Muscle layer of colon (tissue), 2 donors: Measurements from ENCODE around the gene CENPA.
"Not testable (repeated sequence)": the region's sequence is repeated elsewhere in the genome, so short reads cannot be mapped to it uniquely, and the experiment has no call there.

Experiments
- H3K27ac ChIP-seq: one replicate; pipeline ENCODE4 v1.7.0; 2013; ENCODE audit warnings: low read depth, mild to moderate bottlenecking, low read length, moderate library complexity
- H3K27me3 ChIP-seq, 2 donors: one replicate each; pipeline ENCODE4 v1.7.0; 2013; ENCODE audit warnings: low read length in 2 of 2, mild to moderate bottlenecking in 2 of 2; ENCODE audit not compliant: insufficient read depth in 2 of 2, control insufficient read depth in 1 of 2
- H3K36me3 ChIP-seq: one replicate; pipeline ENCODE4 v1.7.0; 2013; ENCODE audit warnings: mild to moderate bottlenecking, low read length; ENCODE audit not compliant: insufficient read depth
- H3K4me1 ChIP-seq: one replicate; pipeline ENCODE4 v1.7.0; 2013; ENCODE audit warnings: mild to moderate bottlenecking, low read length; ENCODE audit not compliant: insufficient read depth
- H3K4me3 ChIP-seq, 2 donors: one replicate each; pipeline ENCODE4 v1.7.0; 2013; ENCODE audit warnings: low read length in 2 of 2, low read depth in 1 of 2, mild to moderate bottlenecking in 1 of 2, moderate library complexity in 1 of 2
- H3K9ac ChIP-seq: one replicate; pipeline ENCODE4 v1.7.0; 2013; ENCODE audit warnings: low read length
- H3K9me3 ChIP-seq: one replicate; pipeline ENCODE4 v1.7.0; 2013; ENCODE audit warnings: mild to moderate bottlenecking, low read length
- donor health status: abdominal sarcoma.
- donor health status: Adenocarcinoma of cecum.

Gene CENPA

DNA sequence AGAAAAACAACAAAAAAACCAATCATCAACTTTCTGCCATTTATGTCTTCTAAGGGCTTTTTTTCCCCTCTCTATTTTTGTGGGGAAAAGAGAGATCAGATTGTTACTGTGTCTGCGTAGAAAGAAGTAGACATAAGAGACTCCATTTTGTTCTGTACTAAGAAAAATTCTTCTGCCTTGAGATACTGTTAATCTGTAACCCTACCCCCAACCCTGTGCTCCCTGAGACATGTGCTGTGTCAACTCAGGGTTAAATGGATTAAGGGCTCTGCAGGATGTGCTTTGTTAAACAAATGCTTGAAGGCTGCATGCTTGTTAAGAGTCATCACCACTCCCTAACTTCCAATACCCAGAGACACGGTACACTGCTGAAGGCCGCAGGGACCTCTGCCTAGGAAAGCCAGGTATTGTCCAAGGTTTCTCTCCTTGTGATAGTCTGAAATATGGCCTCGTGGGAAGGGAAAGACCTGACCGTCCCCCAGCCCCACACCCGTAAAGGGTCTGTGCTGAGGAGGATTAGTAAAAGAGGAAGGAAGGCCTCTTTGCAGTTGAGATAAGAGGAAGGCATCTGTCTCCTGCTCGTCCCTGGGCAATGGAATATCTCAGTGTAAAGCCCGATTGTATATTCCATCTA, 36.0 kb upstream of the CENPA start:
- H3K4me1 ChIP-seq, H3K9ac ChIP-seq, H3K27me3 ChIP-seq, H3K4me3 ChIP-seq, H3K9me3 ChIP-seq, H3K27ac ChIP-seq, H3K36me3 ChIP-seq: not testable (repeated sequence)

DNA sequence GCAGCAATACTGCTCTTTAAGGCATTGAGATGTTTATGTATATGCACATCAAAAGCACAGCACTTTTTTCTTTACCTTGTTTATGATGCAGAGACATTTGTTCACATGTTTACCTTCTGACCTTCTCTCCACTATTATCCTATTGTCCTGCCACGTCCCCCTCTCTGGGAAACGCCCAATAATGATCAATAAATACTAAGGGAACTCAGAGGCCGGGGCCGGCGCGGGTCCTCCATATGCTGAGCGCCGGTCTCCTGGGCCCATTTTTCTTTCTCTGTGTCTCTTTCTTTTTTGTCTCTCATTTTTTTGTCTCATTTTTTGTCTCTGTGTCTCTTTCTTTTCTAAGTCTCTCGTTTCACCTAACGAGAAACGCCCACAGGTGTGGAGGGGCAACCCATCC, 35.4 kb upstream of the CENPA start:
- not testable (repeated sequence) for H3K27ac ChIP-seq, H3K4me3 ChIP-seq, H3K4me1 ChIP-seq, H3K36me3 ChIP-seq, H3K27me3 ChIP-seq, H3K9ac ChIP-seq, H3K9me3 ChIP-seq

DNA sequence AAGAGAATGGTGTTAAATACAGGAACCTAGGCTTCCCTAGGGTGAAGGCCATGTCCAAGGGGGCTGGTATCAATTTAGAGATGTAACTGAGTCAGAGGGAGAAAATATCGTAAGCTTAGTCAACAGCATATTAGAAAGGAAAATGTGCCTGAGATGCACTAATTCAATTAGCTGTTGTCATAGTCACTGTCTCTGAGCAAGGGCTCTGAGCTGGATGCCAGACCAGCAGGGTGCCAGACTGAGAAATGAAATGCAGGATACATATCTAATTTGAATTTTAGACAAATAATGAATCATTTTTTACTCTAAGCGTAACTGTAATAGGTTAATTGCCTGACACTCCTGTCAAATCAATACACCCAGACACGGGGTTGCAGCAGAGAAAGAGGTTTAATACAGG, 33.2 kb upstream of the CENPA start:
- Histone ChIP-seq H3K36me3 (no peaks in the 10 kb centered on the region), H3K9ac (no peak overlapping the region), H3K27me3 (no peaks in the 10 kb centered on the region), H3K4me3 (no peak overlapping the region), H3K4me1 (no peaks in the 10 kb centered on the region), H3K9me3 (no peaks in the 10 kb centered on the region), H3K27ac (no peak overlapping the region)

DNA sequence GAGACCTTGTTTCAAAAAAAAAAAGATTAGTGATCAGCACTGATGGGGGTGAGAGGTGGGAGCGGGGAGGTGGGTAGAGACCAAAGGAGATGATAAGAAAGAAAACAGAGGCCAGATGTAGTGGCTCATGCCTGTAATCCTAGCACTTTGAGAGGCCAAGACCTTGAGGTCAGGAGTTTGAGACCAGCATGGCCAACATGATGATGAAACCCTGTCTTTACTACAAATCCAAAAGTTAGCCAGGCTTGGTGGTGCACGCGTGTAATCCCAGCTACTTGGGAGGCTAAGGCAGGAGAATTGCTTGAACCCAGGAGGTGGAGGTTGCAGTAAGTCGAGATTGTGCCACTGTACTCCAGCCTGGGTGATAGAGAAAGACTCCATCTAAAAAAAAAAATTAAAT, 31.3 kb upstream of the CENPA start:
- Histone ChIP-seq H3K4me3 (no peak overlapping the region), H3K27ac (no peak overlapping the region), H3K9ac (no peak overlapping the region), H3K4me1 (no peaks in the 10 kb centered on the region), H3K27me3 (no peaks in the 10 kb centered on the region), H3K9me3 (no peaks in the 10 kb centered on the region), H3K36me3 (no peaks in the 10 kb centered on the region)

DNA sequence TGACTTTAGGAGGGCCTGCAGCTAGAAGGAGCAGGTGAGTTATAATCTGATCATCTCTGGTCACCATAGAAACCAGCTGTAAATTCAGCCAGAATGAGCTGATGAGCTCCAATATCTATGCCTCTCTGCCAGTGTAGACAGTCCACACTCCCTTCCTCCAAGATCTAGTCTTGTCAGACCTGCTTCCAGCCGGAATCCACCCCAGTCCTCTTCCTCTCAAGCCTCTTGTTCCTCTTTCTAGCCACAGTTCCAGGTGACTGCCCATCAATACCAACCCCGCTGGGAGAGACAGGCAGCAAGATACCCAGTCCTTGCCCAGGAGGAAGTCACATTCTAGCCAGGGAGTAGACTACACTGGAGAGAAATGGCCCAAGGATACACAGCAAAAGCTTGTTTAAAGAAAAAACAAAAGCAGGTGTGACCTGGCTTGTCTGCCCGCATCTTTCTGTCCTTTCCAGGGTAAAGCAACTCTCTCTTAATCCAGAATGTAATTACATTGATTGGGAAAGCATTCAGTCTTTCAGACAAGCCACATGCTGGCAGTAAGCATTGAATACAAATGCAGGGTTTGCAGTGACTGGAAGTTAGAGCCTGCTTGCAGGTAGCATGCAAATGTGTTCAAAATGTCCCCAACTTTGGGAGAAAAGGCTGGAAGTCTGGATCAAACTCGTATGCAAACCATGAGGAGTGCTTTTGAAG, 30.7 kb upstream of the CENPA start:
- no peaks in the 10 kb centered on the region for H3K4me1 ChIP-seq
- no peak overlapping the region for H3K4me3 ChIP-seq
- H3K27ac ChIP-seq: no peak overlapping the region
- no peaks in the 10 kb centered on the region for H3K27me3 ChIP-seq
- no peak overlapping the region for H3K9ac ChIP-seq
- no peaks in the 10 kb centered on the region for H3K9me3 ChIP-seq
- no peaks in the 10 kb centered on the region for H3K36me3 ChIP-seq

DNA sequence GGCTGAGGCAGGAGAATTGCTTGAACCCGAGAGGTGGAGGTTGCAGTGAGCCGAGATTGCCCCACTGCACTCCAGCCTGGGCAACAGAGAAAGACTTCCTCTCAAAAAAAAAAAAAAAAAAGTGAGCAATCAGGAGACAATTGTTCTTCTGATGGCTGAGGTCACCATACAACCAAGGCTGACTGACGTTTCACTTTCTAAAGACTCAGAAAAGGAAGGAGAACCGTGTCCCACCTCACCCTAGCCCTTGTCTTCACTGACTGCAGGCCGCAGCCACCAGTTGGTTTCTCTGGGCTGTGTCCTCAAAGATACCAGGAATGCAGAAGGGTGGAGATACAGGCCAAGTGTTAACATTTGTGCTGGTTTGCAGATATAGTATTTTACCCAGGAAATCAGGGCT, 29.5 kb upstream of the CENPA start:
- H3K4me3 ChIP-seq: no peak overlapping the region
- H3K27ac ChIP-seq: no peak overlapping the region
- H3K4me1 ChIP-seq: no peaks in the 10 kb centered on the region
- no peaks in the 10 kb centered on the region for H3K9me3 ChIP-seq
- no peaks in the 10 kb centered on the region for H3K36me3 ChIP-seq
- H3K27me3 ChIP-seq: no peaks in the 10 kb centered on the region
- no peak overlapping the region for H3K9ac ChIP-seq

DNA sequence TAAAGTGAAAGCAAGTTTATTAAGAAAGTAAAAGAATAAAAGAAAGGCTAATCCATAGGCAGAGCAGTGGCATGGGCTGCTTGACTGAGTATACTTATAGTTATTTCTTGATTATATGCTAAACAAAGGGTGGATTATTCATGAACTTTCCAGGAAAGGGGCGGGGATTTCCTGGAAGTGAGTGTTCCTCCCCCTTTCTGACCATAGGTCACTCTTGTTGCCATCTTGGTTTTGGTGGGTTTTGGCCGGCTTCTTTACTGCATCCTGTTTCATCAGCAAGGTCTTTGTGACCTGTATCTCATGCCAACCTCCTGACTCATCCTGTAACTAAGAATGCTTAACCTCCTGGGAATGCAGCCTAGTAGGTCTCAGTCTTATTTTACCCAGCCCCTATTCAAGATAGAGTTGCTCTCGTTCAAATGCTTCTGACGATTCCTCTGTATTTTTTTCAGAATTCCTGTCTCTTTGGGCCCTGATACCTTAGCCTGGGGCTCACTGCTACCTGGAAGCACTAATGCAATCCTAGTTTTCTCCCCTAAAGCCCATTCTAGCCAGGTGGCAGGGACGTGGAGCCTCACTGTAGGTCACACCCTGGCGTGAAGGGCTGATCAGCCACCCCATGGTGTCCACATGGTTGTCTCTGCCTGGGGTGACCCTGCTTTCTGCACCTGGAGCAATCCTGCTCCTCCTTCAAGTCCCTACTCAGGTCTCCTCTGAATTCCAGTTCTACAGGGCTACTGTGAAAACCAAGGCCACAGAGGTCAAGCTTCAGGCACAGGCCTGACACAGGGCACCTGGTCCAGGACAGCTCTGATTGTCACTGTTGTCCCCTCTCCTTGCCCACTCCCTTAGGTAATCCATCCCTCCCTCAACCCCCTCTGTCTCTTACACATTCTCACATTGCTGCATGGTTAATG, 27.7 kb upstream of the CENPA start:
- H3K9ac ChIP-seq: no peak overlapping the region
- H3K27me3 ChIP-seq: no peaks in the 10 kb centered on the region
- no peaks in the 10 kb centered on the region for H3K4me1 ChIP-seq
- no peaks in the 10 kb centered on the region for H3K36me3 ChIP-seq
- no peak overlapping the region for H3K4me3 ChIP-seq
- H3K9me3 ChIP-seq: no peaks in the 10 kb centered on the region
- H3K27ac ChIP-seq: no peak overlapping the region

DNA sequence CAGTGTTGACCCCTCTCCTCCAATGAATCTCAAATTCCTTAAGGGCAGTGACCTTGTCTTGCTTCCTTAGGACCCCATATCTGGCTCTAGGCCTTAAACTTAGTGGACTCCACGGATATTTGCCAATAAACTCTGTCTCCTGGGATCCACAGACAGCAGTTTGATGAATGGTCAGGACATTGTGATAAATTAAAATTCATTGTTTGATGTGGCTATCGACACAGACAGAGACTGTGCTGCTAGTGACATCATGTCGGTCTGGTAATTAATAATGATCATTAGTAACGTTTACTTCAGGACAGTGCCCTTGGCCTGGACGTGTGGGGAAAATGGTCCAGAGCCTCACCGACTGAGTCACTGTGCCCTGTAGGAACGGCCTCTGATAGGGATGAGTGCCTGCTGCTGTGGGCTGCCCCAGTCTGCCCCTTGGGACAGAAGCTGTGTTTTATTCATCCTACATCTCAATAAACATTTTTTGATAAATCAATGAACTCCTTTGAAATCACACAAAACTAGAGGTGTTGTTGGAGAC, 27.0 kb upstream of the CENPA start:
- Histone ChIP-seq H3K27ac (no peak overlapping the region), H3K36me3 (no peaks in the 10 kb centered on the region), H3K27me3 (no peaks in the 10 kb centered on the region), H3K4me1 (no peaks in the 10 kb centered on the region), H3K9ac (no peak overlapping the region), H3K9me3 (no peaks in the 10 kb centered on the region), H3K4me3 (no peak overlapping the region)

DNA sequence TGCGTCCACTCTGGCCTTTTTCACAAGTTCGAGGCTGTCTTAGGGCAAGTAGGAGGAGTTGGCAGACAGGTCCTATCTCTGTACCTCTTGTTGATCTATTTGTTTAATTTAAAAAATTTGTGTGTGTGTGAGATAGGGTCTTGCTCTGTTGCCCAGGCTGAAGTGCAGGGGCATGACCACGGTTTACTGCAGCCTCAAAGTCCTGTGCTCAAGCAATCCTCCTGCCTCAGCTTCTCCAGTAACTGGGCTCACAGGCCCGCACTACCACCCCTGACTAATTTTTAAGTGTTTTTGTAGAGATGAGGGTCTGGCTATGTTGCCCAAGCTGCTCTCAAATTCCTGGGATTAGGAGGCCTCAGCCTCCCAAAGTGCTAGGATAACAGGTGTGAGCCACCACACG, 26.0 kb upstream of the CENPA start:
- H3K27me3 ChIP-seq: no peaks in the 10 kb centered on the region
- no peak overlapping the region for H3K4me3 ChIP-seq
- no peak overlapping the region for H3K27ac ChIP-seq
- no peaks in the 10 kb centered on the region for H3K36me3 ChIP-seq
- H3K4me1 ChIP-seq: peaks cover 2% of the 10 kb centered on the region
- H3K9ac ChIP-seq: no peak overlapping the region
- H3K9me3 ChIP-seq: no peaks in the 10 kb centered on the region

DNA sequence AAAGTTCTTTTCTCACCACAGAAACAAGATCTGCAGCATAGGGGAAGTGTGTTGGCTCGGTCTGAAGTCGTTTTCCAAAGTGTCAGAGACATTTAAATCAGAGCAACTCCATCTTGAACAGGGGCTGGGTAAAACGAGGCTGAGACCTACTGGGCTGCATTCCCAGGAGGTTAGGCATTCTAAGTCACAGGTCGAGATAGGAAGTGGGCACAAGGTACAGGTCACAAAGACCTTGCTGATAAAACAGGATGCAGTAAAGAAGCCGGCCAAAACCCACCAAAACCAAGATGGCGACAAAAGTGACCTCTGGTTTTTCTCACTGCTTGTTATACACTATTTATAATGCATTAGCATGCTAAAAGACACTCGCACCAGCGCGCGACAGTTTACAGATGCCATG, 24.9 kb upstream of the CENPA start:
- H3K4me1 ChIP-seq: peaks cover 14% of the 10 kb centered on the region
- not testable (repeated sequence) for H3K9me3 ChIP-seq, H3K36me3 ChIP-seq

DNA sequence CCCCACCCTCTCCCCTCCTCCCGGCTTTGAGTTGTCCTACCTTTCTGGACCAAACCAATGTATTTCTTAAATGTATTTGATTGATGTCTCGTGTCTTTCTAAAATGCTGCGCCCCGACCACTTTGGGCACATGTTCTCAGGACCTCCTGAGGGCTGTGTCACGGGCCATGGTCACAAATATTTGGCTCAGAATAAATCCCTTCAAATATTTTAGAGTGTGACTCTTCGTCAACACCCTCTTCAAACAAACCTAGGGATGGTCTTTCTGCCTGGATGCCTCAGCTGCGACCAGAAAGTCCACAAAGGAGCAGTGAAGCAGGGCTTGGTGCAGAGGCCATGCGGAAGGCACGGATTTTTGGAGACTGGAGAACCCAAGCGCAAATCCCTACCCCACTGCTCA, 22.8 kb upstream of the CENPA start:
- H3K27me3 ChIP-seq: no peaks in the 10 kb centered on the region
- H3K27ac ChIP-seq: no peak overlapping the region
- no peak overlapping the region for H3K9ac ChIP-seq
- H3K9me3 ChIP-seq: no peaks in the 10 kb centered on the region
- H3K4me1 ChIP-seq: peaks cover 23% of the 10 kb centered on the region
- H3K4me3 ChIP-seq: no peak overlapping the region
- no peaks in the 10 kb centered on the region for H3K36me3 ChIP-seq

More for the DNA sequence above, 24.9 kb upstream of the CENPA start:
- not testable (repeated sequence) for H3K27ac ChIP-seq, H3K4me3 ChIP-seq, H3K27me3 ChIP-seq, H3K9ac ChIP-seq
